Left lung (tissue), 10 donors: Measurements from ENCODE around the gene ALK. TPM values are rescaled to one million over a fixed set of nuclear protein-coding genes. Genes with fewer than 3 reads are reported as not detected.

Experiments used
- ATAC-seq: fragments of 200-7000 bp; cut with Tn5 transposase; one replicate; pipeline ENCODE4 v1.9.1; 2020; ENCODE audit warnings: moderate library complexity
- DNase-seq, 4 donors: peaks; one replicate each; pipeline ENCODE4 v3.0.0-alpha.2; 2013 to 2020
- H3K27ac ChIP-seq, 2 donors: fragments of 200-600 bp; sonication (generic) in 1 of 2; one replicate each; pipeline versions ENCODE4 v1.5.0 to v1.8.0; 2020 to 2021
- H3K27me3 ChIP-seq, 2 donors: fragments of 200-600 bp; sonication (generic) in 1 of 2; one replicate each; pipeline versions ENCODE4 v1.5.0 to v1.8.0; 2020 to 2021
- H3K36me3 ChIP-seq, 2 donors: fragments of 200-600 bp; sonication (generic) in 1 of 2; one replicate each; pipeline versions ENCODE4 v1.5.0 to v1.8.0; 2020 to 2021
- H3K4me1 ChIP-seq, 2 donors: fragments of 200-600 bp; one replicate each; pipeline ENCODE4 v1.8.0; 2021
- H3K4me3 ChIP-seq, 2 donors: fragments of 200-600 bp; sonication (generic) in 1 of 2; one replicate each; pipeline versions ENCODE4 v1.5.0 to v1.8.0; 2020 to 2021; ENCODE audit warnings: mild to moderate bottlenecking in 1 of 2
- H3K9me3 ChIP-seq, 2 donors: fragments of 200-600 bp; sonication (generic) in 1 of 2; one replicate each; pipeline versions ENCODE4 v1.5.0 to v1.8.0; 2020 to 2021
- intact Hi-C, 2 donors: fragments of 100-400 bp; cut with DNase I; formaldehyde crosslinking; loops; one replicate each; pipeline versions ENCODE4 v1.11.2 to v1.14.2; 2022
- polyA plus RNA-seq, 6 donors: library from polyadenylated mRNA; unstranded; fragments of 120-200 nt; gene quantifications; one replicate each; pipeline ENCODE4 v1.2.1, GENCODE V29; 2013; ENCODE audit not compliant: insufficient read length in 6 of 6
- total RNA-seq, 2 donors: library from RNA; stranded (reverse); fragmentation: NEBNext Ultra II Directional; extraction: Animal tissue kit (Norgen Biotek cat#: 25700); gene quantifications; one replicate each; pipeline ENCODE4 v1.2.1, GENCODE V29; 2021
- TF ChIP-seq, protein P1 (sequence below), 2 donors: fragments of 200-600 bp; sonication (generic) in 1 of 2; IDR thresholded peaks; one replicate each; pipeline versions ENCODE4 v1.5.0 to v1.8.0; 2021; ENCODE audit warnings: antibody characterized with exemption in 2 of 2
- donor health status: DM: no; HTN: yes; CAD: no.
- donor health status: DM: no; HTN: no; CAD: no.

The ALK gene
- total and polyA plus RNA-seq, 8 donors, result 0.06 to 0.70 (median 0.12) TPM; not detected in 2

DNA sequence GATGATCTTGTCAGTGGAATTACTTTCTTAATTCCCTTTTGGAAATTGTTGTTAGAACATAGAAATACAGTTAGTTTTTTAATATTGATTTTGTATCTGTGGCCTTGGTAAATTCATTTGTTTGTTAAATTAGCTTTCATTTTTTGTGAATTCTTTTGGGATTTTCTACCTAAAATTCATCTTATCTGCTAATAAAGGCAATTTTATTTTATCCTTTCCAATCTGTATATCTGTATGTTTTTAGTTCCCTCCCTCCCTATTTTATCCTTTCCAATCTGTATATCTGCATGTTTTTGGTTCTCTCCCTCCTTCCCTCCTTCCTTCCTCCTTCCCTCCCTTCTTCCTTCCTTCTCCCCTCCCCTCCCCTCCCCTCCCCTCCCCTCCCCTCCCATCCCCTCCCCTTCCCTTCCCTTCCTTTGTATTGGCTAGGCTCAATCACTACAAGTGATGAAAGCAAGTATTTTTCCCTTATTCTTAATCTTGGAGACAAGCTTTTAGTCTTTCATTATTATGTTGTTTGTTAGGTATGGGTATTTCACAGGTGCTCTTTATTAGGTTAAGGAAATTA lies 244.4 kb downstream of the ALK start:
- TF ChIP-seq, protein P1, sequence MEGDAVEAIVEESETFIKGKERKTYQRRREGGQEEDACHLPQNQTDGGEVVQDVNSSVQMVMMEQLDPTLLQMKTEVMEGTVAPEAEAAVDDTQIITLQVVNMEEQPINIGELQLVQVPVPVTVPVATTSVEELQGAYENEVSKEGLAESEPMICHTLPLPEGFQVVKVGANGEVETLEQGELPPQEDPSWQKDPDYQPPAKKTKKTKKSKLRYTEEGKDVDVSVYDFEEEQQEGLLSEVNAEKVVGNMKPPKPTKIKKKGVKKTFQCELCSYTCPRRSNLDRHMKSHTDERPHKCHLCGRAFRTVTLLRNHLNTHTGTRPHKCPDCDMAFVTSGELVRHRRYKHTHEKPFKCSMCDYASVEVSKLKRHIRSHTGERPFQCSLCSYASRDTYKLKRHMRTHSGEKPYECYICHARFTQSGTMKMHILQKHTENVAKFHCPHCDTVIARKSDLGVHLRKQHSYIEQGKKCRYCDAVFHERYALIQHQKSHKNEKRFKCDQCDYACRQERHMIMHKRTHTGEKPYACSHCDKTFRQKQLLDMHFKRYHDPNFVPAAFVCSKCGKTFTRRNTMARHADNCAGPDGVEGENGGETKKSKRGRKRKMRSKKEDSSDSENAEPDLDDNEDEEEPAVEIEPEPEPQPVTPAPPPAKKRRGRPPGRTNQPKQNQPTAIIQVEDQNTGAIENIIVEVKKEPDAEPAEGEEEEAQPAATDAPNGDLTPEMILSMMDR (IDR thresholded peaks at IDR 0.05), result no peak
- Histone ChIP-seq H3K9me3 (peaks cover 0 to 3% of the 10 kb centered on the region in 2 donors), H3K27ac (no peak overlapping the region), H3K36me3 (no peaks in the 10 kb centered on the region), H3K4me1 (no peaks in the 10 kb centered on the region), H3K27me3 (no peaks in the 10 kb centered on the region), H3K4me3 (no peak overlapping the region)
- intact Hi-C loops, result no loop called here
- no peak for ATAC-seq
- no peak for DNase-seq

- H3K36me3 ChIP-seq, result no peaks in the 10 kb centered on the region
- no peak overlapping the region for H3K27ac ChIP-seq
- DNase-seq (no peak), ATAC-seq (no peak)
- no peaks in the 10 kb centered on the region for H3K27me3 ChIP-seq
- TF ChIP-seq, protein P1 (IDR thresholded peaks at IDR 0.05), result no peak
- peaks cover 0 to 11% of the 10 kb centered on the region in 2 donors for H3K9me3 ChIP-seq
- intact Hi-C loops, result no loop called here
- no peak overlapping the region for H3K4me3 ChIP-seq
- no peaks in the 10 kb centered on the region for H3K4me1 ChIP-seq
These were observed 256.8 kb downstream of the ALK start for GRCh38 chr2:29664578-29664977.

DNA sequence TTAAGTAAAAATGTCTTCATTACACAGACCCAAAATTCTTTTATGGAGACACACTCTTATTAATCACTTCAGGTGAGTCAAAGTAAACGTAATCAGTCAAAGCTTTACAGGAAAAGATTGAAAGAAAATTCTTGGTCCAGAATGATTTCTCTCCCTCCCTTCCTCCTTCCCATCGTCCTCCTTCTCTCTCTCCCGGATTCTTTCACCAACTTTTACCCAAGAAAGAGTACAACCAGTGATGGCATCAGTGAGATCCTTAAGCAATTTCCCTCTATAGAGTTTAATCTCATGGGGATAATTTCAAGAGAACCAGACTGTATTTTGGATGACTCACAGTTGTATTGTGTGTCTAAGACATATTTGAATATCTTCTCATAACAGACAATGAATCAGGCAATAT lies 258.1 kb downstream of the ALK start:
- Histone ChIP-seq H3K9me3 (no peaks in the 10 kb centered on the region), H3K4me3 (no peak overlapping the region), H3K4me1 (no peaks in the 10 kb centered on the region), H3K36me3 (no peaks in the 10 kb centered on the region), H3K27me3 (no peaks in the 10 kb centered on the region), H3K27ac (no peak overlapping the region)
- no peak for DNase-seq
- intact Hi-C loops, result no loop called here
- TF ChIP-seq, protein P1 (IDR thresholded peaks at IDR 0.05), result no peak
- peak; percentile 21 for ATAC-seq

GRCh38 chr2:29662861-29663260 lies 258.5 kb downstream of the ALK start:
- Histone ChIP-seq H3K4me1 (no peaks in the 10 kb centered on the region), H3K27me3 (no peaks in the 10 kb centered on the region), H3K27ac (no peak overlapping the region), H3K9me3 (no peaks in the 10 kb centered on the region), H3K4me3 (no peak overlapping the region), H3K36me3 (no peaks in the 10 kb centered on the region)
- DNase-seq (no peak), ATAC-seq (no peak)
- TF ChIP-seq, protein P1 (IDR thresholded peaks at IDR 0.05), result no peak
- intact Hi-C loops, result no loop called here

GRCh38 chr2:29660201-29660600 lies 261.2 kb downstream of the ALK start:
- TF ChIP-seq, protein P1 (IDR thresholded peaks at IDR 0.05), result no peak
- DNase-seq (no peak), ATAC-seq (no peak)
- H3K36me3 ChIP-seq, result no peaks in the 10 kb centered on the region
- no peak overlapping the region for H3K27ac ChIP-seq
- no peaks in the 10 kb centered on the region for H3K27me3 ChIP-seq
- no peaks in the 10 kb centered on the region for H3K9me3 ChIP-seq
- no peak overlapping the region for H3K4me3 ChIP-seq
- H3K4me1 ChIP-seq, result no peaks in the 10 kb centered on the region
- intact Hi-C loops, result no loop called here
